WTC11 (cell line): ENCODE measurements around the gene PLXNB1.

Source experiments
- ATF2 ChIP-seq: sonication (generic); formaldehyde crosslinking; IDR thresholded peaks from 2 replicates; pipeline ENCODE4 v1.8.1; 2022; ENCODE audit warnings: low read depth, missing genetic modification reagents, borderline replicate concordance
- CTCF ChIP-seq: fragments of 200-600 bp; IDR thresholded peaks from 2 replicates; pipeline ENCODE4 v1.8.0; 2022; ENCODE audit warnings: antibody characterized with exemption
- E2F1 ChIP-seq: sonication (generic); formaldehyde crosslinking; IDR thresholded peaks from 2 replicates; pipeline ENCODE4 v1.8.0; 2022; ENCODE audit warnings: mild to moderate bottlenecking, missing genetic modification reagents
- EMX1 ChIP-seq: fragments of 250-450 bp; sonication (Bioruptor Pico); IDR thresholded peaks from 2 replicates; pipeline ENCODE4 v1.8.0; 2021; ENCODE audit warnings: mild to moderate bottlenecking
- MAX ChIP-seq: sonication (generic); formaldehyde crosslinking; IDR thresholded peaks from 2 replicates; pipeline ENCODE4 v1.8.0; 2022; ENCODE audit warnings: mild to moderate bottlenecking, missing genetic modification reagents
- NFE2L1 ChIP-seq: sonication (generic); formaldehyde crosslinking; IDR thresholded peaks from 2 replicates; pipeline ENCODE4 v1.8.1; 2023; ENCODE audit warnings: missing genetic modification reagents
- NFYB ChIP-seq: sonication (generic); formaldehyde crosslinking; conservative IDR thresholded peaks from 2 replicates; pipeline ENCODE4 v1.8.0; 2022; ENCODE audit warnings: low read depth, missing genetic modification reagents
- NR3C1 ChIP-seq: sonication (generic); formaldehyde crosslinking; conservative IDR thresholded peaks from 2 replicates; pipeline ENCODE4 v1.8.1; 2023; ENCODE audit warnings: low read depth, mild to moderate bottlenecking, missing genetic modification reagents
- RELA ChIP-seq: sonication (generic); formaldehyde crosslinking; IDR thresholded peaks from 2 replicates; pipeline ENCODE4 v1.8.1; 2022; ENCODE audit warnings: missing genetic modification reagents, mild to moderate bottlenecking, borderline replicate concordance
- USF2 ChIP-seq: sonication (generic); formaldehyde crosslinking; IDR thresholded peaks from 2 replicates; pipeline ENCODE4 v1.8.1; 2023; ENCODE audit warnings: mild to moderate bottlenecking, missing genetic modification reagents, moderate library complexity
- ZBTB43 ChIP-seq: sonication (generic); formaldehyde crosslinking; IDR thresholded peaks from 2 replicates; pipeline ENCODE4 v1.8.1; 2023; ENCODE audit warnings: mild to moderate bottlenecking, missing genetic modification reagents
- ZNF121 ChIP-seq: sonication (generic); formaldehyde crosslinking; IDR thresholded peaks from 2 replicates; pipeline ENCODE4 v1.8.0; 2023; ENCODE audit warnings: missing genetic modification reagents
- ZNF512 ChIP-seq: sonication (generic); formaldehyde crosslinking; IDR thresholded peaks from 2 replicates; pipeline ENCODE4 v1.8.1; 2022; ENCODE audit warnings: missing genetic modification reagents, borderline replicate concordance

GRCh38 chr3:48436855-48437254, 7.0 kb upstream of the PLXNB1 start:
- no peak for TF ChIP-seq CTCF
- no peak for TF ChIP-seq MAX
- no peak for TF ChIP-seq ATF2 (CRISPR knock-in tag)
- TF ChIP-seq EMX1 = no peak
- no peak for TF ChIP-seq NFE2L1 (CRISPR knock-in tag)
- TF ChIP-seq USF2 = no peak
- no peak for TF ChIP-seq ZBTB43 (CRISPR knock-in tag)
- no peak for TF ChIP-seq ZNF512
- no peak for TF ChIP-seq NFYB (CRISPR knock-in tag)
- TF ChIP-seq RELA = no peak
- no peak for TF ChIP-seq E2F1 (CRISPR knock-in tag)
- TF ChIP-seq ZNF121 = no peak
- TF ChIP-seq NR3C1 = no peak
